SU-DHL-6 (cell line): ENCODE results near the gene RTF2.
A peak's percentile ranks its signal among the peaks of the same experiment; 100 is the strongest.

ENCODE experiments used
- H2AFZ ChIP-seq: fragments of 200-600 bp; sonication (generic); 2 replicates; pipeline ENCODE4 v1.6.1; 2014; ENCODE audit warnings: low read depth, mild to moderate bottlenecking, moderate library complexity, mixed read lengths, antibody characterized with exemption, low read length; ENCODE audit not compliant: severe bottlenecking
- H3F3A ChIP-seq: fragments of 200-600 bp; shearing (Covaris generic); 2 replicates; pipeline ENCODE4 v1.6.0; 2016; ENCODE audit warnings: antibody characterized with exemption, mild to moderate bottlenecking; ENCODE audit not compliant: insufficient read depth
- H3K27ac ChIP-seq: fragments of 200-600 bp; sonication (generic); 2 replicates; pipeline ENCODE4 v1.5.1; 2016; ENCODE audit warnings: low read depth, mild to moderate bottlenecking, low read length, moderate library complexity, mixed read lengths
- H3K27me3 ChIP-seq: fragments of 200-600 bp; sonication (generic), shearing (Covaris generic); 2 replicates; pipeline ENCODE4 v1.6.0; 2014; ENCODE audit warnings: mild to moderate bottlenecking, low read length
- H3K36me3 ChIP-seq: fragments of 200-600 bp; sonication (generic); 2 replicates; pipeline ENCODE4 v1.6.1; 2014; ENCODE audit warnings: mild to moderate bottlenecking, low read length, mixed read lengths
- H3K4me2 ChIP-seq: fragments of 300-600, 200-600 bp; shearing (Covaris generic), sonication (generic); 2 replicates; pipeline ENCODE4 v1.6.0; 2014; ENCODE audit warnings: low read length, low read depth, mild to moderate bottlenecking; ENCODE audit not compliant: poor library complexity, severe bottlenecking
- H3K4me3 ChIP-seq: fragments of 200-600 bp; sonication (generic); 2 replicates; pipeline ENCODE4 v1.5.1; 2014; ENCODE audit warnings: antibody characterized with exemption, low read length, mild to moderate bottlenecking, mixed read lengths; ENCODE audit not compliant: insufficient read depth, poor library complexity, severe bottlenecking
- H3K79me2 ChIP-seq: fragments of 200-600 bp; sonication (generic); 2 replicates; pipeline ENCODE4 v1.6.1; 2014; ENCODE audit warnings: mild to moderate bottlenecking, low read length, moderate library complexity; ENCODE audit not compliant: insufficient read depth
- H3K9ac ChIP-seq: fragments of 200-600 bp; sonication (generic); 2 replicates; pipeline ENCODE4 v1.7.0; 2014; ENCODE audit warnings: mild to moderate bottlenecking, low read length
- H3K9me2 ChIP-seq: fragments of 200-600 bp; sonication (generic); replicated peaks from 2 replicates; pipeline ENCODE4 v1.6.1; 2014; ENCODE audit warnings: low read length; ENCODE audit not compliant: insufficient read depth
- H3K9me3 ChIP-seq: fragments of 200-600 bp; sonication (generic); 2 replicates; pipeline ENCODE4 v1.6.1; 2014; ENCODE audit warnings: low read length, mixed read lengths; ENCODE audit not compliant: insufficient read depth
- H4K20me1 ChIP-seq: fragments of 200-600 bp; sonication (generic); 2 replicates; pipeline ENCODE4 v1.6.1; 2014; ENCODE audit warnings: low read depth, mild to moderate bottlenecking, antibody characterized with exemption, low read length, moderate library complexity, mixed read lengths
- CTCF ChIP-seq: fragments of 200-600 bp; sonication (generic); IDR thresholded peaks from one replicate; pipeline ENCODE4 v1.5.1; 2017; ENCODE audit warnings: antibody characterized with exemption, mild to moderate bottlenecking, low read length, moderate library complexity; ENCODE audit not compliant: insufficient read depth, poor library complexity, severe bottlenecking
- EZH2phosphoT487 ChIP-seq: fragments of 200-600 bp; sonication (generic), shearing (Covaris generic); conservative IDR thresholded peaks from 2 replicates; pipeline ENCODE4 v1.6.1; 2018; ENCODE audit warnings: mild to moderate bottlenecking, antibody characterized with exemption, low read length, moderate library complexity, mixed read lengths

RTF2 gene

GRCh38 chr20:56468316-56469076 is at the start of gene RTF2:
TSS of gene RTF2 (plus strand) at chr20:56468627. CDS start at chr20:56468698, 71 bp downstream.
- H3K27me3 ChIP-seq: no peaks in the 10 kb centered on the region
- H3K4me2 ChIP-seq: peak within 1 kb of the TSS; percentile 94
- peak within 1 kb of the TSS; percentile 72 for H3K9ac ChIP-seq
- no peak within 1 kb of the TSS for H3K27ac ChIP-seq
- TF ChIP-seq CTCF (no peak), EZH2phosphoT487 (no peak)
- no peaks in the 10 kb centered on the region for H3F3A ChIP-seq
- H4K20me1 ChIP-seq: no peaks in the 10 kb centered on the region
- peak within 1 kb of the TSS; percentile 95 for H2AFZ ChIP-seq
- H3K79me2 ChIP-seq: peaks cover 27% of the 10 kb centered on the region
- no peaks in the 10 kb centered on the region for H3K9me3 ChIP-seq
- no peaks in the 10 kb centered on the region for H3K9me2 ChIP-seq
- H3K4me3 ChIP-seq: peak within 1 kb of the TSS; percentile 70
- peaks cover 3% of the 10 kb centered on the region; the same call in 1 of the 2 replicates for H3K36me3 ChIP-seq

GRCh38 chr20:56420028-56420427 is 48.4 kb upstream of the RTF2 start:
- Histone ChIP-seq H4K20me1 (no peaks in the 10 kb centered on the region), H3K9me2 (no peaks in the 10 kb centered on the region), H3K4me3 (no peak overlapping the region), H3K79me2 (no peaks in the 10 kb centered on the region), H3F3A (no peaks in the 10 kb centered on the region), H3K36me3 (no peaks in the 10 kb centered on the region), H3K4me2 (no peak overlapping the region), H3K27me3 (no peaks in the 10 kb centered on the region), H3K9ac (no peak overlapping the region), H2AFZ (no peak overlapping the region), H3K9me3 (no peaks in the 10 kb centered on the region), H3K27ac (no peak overlapping the region)
- TF ChIP-seq EZH2phosphoT487 (no peak), CTCF (no peak)

- H4K20me1 ChIP-seq: no peaks in the 10 kb centered on the region
- H3K4me2 ChIP-seq: no peak overlapping the region
- no peak overlapping the region for H3K4me3 ChIP-seq
- no peaks in the 10 kb centered on the region for H3K9me2 ChIP-seq
- no peak for TF ChIP-seq CTCF
- TF ChIP-seq EZH2phosphoT487: no peak
- no peaks in the 10 kb centered on the region for H3K27me3 ChIP-seq
- no peaks in the 10 kb centered on the region for H3F3A ChIP-seq
- no peaks in the 10 kb centered on the region for H3K9me3 ChIP-seq
- no peak overlapping the region for H2AFZ ChIP-seq
- H3K9ac ChIP-seq: no peak overlapping the region
- no peak overlapping the region for H3K27ac ChIP-seq
- H3K36me3 ChIP-seq: no peaks in the 10 kb centered on the region
- no peaks in the 10 kb centered on the region for H3K79me2 ChIP-seq
These were observed 47.3 kb upstream of the RTF2 start for GRCh38 chr20:56420940-56421688.
